Measurements from ENCODE around the gene KRTAP10-6.

- no peak for TF ChIP-seq CTCF (IDR thresholded peaks at IDR 0.05; ENCODE audit: poor library complexity)
- no peak for TF ChIP-seq EZH2phosphoT487 (IDR thresholded peaks at IDR 0.05; ENCODE audit: low read depth, severe bottlenecking, unreplicated experiment)
- no peak for TF ChIP-seq EZH2 (IDR thresholded peaks at IDR 0.05; ENCODE audit: borderline replicate concordance)
These were observed 28.2 kb downstream of the KRTAP10-6 start for GRCh38 chr21:44564099-44564498.
